ENCODE results near the gene C2CD2.

The C2CD2 gene

GRCh38 chr21:41888749-41889376, 65.0 kb downstream of the C2CD2 start:
- no peak for DNase-seq (ENCODE audit: low read depth in 2 of 2)

GRCh38 chr21:41887667-41888066, 66.2 kb downstream of the C2CD2 start:
- no peak for DNase-seq (ENCODE audit: low read depth in 2 of 2)

DNA sequence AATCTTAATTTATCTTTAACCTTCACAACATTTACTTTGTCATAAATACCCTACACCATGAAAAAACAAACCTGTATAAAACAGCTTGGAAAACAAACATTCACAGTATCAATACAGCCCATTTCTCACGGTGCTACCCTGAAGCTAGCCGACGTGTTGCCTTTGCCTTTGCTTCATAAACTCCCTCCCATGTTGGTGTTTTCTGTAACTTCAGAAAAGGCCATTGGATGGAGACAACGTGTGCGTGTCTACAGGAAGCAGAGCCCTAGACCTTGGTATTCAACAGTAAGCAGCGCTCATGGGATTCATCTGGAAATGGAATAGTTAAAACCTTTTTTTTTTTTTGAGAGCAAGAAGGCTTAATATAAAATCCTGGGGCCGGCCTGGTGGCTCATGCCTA, 67.5 kb downstream of the C2CD2 start:
- no peak for DNase-seq (ENCODE audit: low read depth in 2 of 2)

DNA sequence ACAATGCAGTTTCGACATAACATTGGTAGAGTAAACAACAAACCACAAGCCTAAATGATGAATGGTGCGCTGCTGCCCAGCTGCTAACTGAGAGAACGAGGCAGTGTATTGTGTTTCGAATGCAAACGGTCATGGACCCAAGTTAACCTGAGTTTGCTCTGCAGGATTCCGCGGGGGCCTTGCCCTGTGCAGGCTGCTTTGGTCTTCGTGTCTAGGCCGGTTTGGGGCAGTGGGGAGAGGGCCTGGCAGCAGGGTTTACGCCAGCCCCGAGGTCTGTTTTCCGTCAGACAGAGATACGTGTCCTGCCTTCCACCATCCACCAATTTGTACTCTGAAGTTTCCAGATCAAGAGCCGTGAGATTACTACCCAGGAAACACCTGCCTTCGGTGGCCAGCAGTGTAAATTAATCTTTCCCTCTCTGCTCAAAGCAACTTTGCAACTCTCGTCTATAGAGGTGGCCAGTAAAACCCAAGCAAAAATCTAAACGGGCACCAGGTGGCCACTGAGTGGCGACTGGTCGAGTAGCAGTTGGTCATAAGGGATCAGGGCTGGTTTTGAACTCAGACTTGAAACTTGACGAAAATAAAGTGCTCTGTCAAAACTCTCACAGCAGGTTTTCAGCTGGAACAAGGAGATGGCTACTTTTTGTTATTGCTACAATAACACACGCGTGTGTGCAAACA, 68.3 kb downstream of the C2CD2 start:
- no peak for DNase-seq (ENCODE audit: low read depth in 2 of 2)

DNA sequence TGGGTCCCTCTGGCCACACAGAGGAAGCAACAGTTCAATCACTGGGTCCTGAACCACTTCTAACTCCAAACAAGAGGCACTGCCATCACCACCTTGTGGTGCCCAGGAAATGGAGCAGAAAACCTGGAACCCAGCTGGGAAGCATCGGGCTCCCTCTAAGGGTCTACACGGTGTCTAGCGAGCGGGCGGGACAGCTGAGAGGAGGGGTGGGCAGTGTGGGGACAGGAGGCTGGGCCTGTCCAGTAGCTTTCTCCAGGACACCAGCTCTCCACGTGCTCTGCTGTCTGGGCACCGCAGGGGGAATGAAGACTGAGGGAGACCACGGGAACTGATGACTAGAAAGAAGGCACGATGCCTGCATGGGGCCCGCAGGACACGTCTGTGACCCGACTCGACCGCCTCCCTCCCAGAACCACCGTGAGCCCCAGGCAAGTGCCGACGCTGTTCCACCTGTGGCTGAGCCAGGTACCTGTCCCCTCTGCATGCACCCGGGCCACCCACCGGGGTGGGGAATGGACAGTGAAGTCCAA, 69.3 kb downstream of the C2CD2 start:
- DNase-seq (ENCODE audit: low read depth in 2 of 2), result no peak

DNA sequence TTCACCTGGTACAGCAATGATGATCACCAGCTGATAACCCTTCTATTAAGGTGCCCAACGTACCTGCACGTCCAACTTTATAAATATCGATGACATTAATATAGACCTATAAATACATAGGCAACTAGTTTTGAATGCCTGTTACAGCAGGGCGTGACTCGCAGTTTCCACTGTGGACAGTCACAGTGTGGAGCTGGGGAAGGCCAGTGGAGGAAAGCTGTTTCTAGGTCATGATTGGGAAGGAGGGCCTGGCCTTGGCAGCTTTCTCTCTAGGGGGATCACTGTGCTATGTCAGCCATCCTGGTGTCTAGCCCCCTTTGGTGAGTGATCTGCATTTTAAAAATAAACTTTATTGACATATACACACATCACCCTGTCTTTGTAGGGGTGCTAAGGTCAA, 70.2 kb downstream of the C2CD2 start:
- DNase-seq (ENCODE audit: low read depth in 2 of 2), result no peak

GRCh38 chr21:41881051-41881450, 72.8 kb downstream of the C2CD2 start:
- DNase-seq (ENCODE audit: low read depth in 2 of 2), result no peak

DNA sequence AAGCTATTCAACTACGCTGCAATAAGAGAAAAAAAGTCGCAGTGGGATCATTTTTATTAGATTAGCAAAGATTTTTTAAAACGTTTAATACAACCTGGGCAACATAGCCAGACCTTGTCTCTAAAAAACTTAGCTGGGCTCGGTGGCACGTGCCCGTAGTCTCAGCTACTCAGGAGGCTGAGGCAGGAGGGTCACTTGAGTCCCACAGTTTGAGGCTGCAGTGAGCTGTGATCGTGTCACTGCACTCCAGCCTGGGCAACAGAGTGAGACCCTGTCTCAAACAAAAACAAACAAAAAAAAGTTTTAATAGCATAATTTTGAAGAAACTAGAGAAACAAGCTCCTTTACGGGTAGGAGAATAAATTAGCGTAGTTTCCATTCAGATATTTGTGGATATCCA, 73.7 kb downstream of the C2CD2 start:
- no peak for DNase-seq (ENCODE audit: low read depth in 2 of 2)

DNA sequence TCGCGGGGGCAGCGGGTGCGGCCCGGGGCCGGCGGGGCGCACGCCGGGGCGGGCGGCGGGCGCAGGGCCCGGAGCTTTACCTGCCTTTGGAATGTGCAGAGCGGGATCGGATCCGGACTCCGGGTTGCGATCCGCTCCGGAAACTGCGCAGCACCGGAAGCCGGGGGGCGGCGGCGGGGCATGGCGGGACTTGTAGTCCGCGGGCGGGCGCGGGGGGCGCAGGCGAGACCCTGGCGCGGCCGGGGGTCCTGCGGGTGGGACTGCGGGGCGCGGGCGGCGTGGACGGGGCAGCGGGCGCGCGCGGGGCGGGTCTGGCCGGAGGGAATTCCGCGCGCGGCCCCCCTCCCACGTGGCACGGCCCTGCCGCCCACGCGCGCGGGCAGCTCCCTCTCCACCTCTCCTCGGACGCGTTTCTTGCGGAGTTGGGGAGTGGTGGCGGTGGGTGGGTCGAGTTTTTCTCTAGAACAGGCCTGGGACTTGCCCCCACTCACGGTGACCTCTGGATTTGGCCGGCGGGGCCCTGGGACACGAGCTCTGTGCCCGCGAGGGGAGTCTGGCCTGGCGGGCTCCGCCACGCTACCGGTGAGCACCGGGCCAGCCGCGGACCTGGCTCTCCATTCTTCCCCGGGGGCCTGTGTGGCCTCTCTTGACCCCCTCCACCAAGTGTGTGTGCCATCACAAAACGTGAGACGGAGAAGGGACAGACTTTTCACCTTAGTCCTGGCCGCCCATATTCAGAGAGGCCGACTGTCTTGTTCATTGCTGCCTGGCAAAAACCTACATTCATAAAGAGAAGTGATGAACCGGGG, 74.4 kb downstream of the C2CD2 start, which contains the start of gene PRDM15:
PRDM15 (minus strand) TSS at position 155 of the 809 bp plus-strand sequence. CDS start 18,981 bp downstream, outside the sequence.
- peak; percentile 69 to 73 for DNase-seq (ENCODE audit: low read depth in 2 of 2)

GRCh38 chr21:41878831-41879189, 75.0 kb downstream of the C2CD2 start:
- DNase-seq (ENCODE audit: low read depth in 2 of 2), result peak; percentile 51 to 60

GRCh38 chr21:41877901-41878830, 75.7 kb downstream of the C2CD2 start:
- DNase-seq (ENCODE audit: low read depth in 2 of 2), result no peak

GRCh38 chr21:41876928-41877652, 76.7 kb downstream of the C2CD2 start:
- no peak for DNase-seq (ENCODE audit: low read depth in 2 of 2)

DNA sequence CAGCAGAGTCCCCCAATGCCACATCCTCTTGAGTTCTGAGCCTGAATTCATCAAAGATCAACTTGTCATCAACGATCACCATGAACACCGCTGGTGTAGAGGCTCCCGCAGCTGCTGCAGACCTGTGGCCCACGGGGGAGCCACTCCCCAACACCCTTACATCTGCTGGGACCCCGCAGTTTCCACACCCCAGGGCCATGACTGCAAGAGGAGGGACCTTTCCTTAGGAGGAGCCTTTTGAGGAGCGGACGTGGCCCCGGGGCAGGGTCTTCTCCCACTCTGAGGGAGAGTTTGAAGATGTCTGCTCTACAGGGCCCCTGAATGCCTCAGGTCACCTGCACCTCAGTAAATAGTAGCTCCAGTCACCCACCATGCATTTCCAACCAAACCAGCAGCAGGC, 77.4 kb downstream of the C2CD2 start:
- DNase-seq (ENCODE audit: low read depth in 2 of 2), result no peak

DNA sequence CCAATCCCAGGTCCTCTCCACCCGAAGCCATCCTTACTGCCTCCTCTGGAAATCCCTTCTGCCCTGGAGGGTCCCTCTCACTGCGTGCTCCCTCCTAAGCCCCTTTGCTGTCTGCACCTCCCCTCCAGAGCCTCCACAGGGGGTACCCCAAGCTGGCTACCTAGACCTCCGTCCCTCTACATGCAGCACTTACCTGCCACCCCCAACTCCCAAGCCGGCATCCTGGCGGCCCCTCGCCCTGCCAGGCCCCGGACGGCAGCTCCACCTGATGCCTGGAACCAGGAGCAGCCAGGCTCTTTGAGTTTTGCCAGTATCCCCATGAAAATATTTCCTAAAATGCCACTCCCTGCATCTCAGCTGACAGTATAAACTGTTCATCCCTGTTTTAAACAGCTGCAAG, 78.7 kb downstream of the C2CD2 start:
- no peak for DNase-seq (ENCODE audit: low read depth in 2 of 2)

DNA sequence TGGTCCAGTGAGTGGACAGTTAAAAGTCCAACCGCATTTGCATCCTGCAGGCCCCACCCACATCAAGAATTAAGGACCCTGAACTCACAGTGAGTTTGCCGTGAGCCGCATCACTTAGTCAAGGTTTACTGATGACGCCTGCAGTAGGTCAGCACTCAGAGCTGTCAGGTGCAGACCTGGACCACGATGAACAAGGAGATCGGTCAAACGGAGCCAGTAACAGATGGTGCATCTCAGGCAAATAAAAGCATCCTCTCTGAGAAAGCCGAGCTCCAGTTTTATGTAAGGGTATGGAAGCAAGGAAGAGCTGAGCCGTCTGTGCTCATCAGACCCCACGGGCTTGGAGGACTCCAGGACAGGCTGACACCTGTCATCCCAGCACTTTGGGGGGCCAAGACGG, 79.2 kb downstream of the C2CD2 start:
- DNase-seq (ENCODE audit: low read depth in 2 of 2), result no peak

DNA sequence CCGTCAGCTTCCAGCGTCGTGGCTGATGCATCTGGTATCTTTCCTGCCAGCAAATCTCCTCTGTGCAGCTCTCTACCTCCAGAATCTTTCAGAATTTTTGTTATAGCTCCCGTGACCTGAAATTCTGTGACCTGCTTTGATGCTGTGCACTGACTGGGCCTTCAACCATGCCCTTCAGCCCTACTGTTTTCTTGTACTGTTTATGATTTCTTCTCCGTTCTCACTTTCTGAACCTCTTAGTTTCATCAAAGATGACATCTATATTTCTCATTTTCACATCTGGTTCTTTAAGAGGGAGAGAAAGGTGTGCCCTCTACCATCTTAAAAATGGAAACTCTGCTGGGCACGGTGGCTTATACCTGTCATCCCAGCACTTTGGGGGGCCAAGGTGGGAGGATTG, 80.4 kb downstream of the C2CD2 start:
- no peak for DNase-seq (ENCODE audit: low read depth in 2 of 2)

DNA sequence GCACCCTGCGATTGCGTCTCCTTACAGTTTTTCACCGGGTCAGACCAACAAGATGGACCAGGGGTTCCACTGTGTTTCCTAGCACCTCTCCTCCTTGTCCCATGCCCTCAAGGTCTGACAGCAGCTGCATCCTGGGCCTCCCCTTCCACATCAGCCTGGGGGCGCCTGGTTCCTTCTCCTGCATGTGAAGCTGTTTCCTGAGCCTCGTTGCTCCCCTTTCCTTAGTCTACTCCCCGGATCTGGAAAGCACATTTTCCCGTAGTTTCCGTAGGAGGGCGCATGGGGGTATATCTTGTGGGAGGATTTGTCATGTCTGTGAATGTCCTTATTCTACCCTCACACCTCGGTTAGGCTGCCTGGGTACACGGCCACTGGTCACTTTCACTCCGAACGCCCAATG, 80.8 kb downstream of the C2CD2 start:
- no peak for DNase-seq (ENCODE audit: low read depth in 2 of 2)

- no peak for DNase-seq (ENCODE audit: low read depth in 2 of 2)
Observed at GRCh38 chr21:41871293-41872030, 82.4 kb downstream of the C2CD2 start.

DNA sequence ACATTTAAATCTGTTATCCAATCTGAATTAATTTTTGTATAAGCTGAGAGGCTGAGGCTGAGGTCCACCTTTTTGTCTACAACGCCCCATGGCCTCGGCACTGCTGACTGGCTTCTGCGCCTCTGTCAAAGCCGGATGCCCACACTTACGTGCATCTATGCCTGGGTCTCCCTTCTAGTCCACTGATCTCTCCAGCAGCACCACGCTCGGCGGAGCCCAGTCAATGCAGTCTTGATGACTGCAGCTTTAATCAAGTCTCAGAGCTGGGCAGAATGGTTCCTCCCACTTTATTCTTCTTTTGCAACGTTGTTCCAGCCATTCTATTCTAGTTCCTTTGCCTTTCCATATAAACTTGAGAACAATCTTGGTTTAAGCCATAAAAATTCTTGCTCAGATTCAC, 84.0 kb downstream of the C2CD2 start:
- no peak for DNase-seq (ENCODE audit: low read depth in 2 of 2)

- no peak for DNase-seq (ENCODE audit: low read depth in 2 of 2)
Observed at GRCh38 chr21:41868062-41868710, 85.6 kb downstream of the C2CD2 start.
